ENCODE data around the gene HAS3. TPM values are rescaled to one million over a fixed set of nuclear protein-coding genes. Genes with fewer than 3 reads are reported as not detected.

The HAS3 gene
- total and polyA plus RNA-seq, 2 donors from 2014 or later = 0.34 to 2.1 TPM

- Histone ChIP-seq H3K9ac (ENCODE audit: low read length in 3 of 3) (no peak overlapping the region), H3K36me3 (ENCODE audit: control insufficient read depth in 2 of 3, insufficient read depth in 3 of 3, low read length in 3 of 3) (no peaks in the 10 kb centered on the region), H3K9me3 (ENCODE audit: control insufficient read depth in 2 of 3, insufficient read depth in 1 of 3, low read length in 3 of 3) (no peaks in the 10 kb centered on the region), H3K4me3 (ENCODE audit: low read length in 3 of 3) (no peak overlapping the region), H3K27me3 (ENCODE audit: control insufficient read depth, insufficient read depth, low read length) (no peaks in the 10 kb centered on the region), H3K4me1 (ENCODE audit: control insufficient read depth in 2 of 3, insufficient read depth in 2 of 3, low read depth in 1 of 3, low read length in 3 of 3) (peaks cover 0 to 7% (median 0%) of the 10 kb centered on the region in 3 donors), H3K27ac (ENCODE audit: low read depth in 2 of 2, low read length in 2 of 2) (no peak overlapping the region)
- FAIRE-seq = no peak
- TF ChIP-seq CTCF (IDR thresholded peaks at IDR 0.05; ENCODE audit: borderline replicate concordance, extremely low read depth, insufficient read depth) = no peak
- intact Hi-C loops (cut with DNase I) = no loop called here
- DNase-seq = peak in 3 of 5 donors; percentile 26 to 45 (median 37)
These were observed 28.2 kb upstream of the HAS3 start for GRCh38 chr16:69077251-69077650.

DNA sequence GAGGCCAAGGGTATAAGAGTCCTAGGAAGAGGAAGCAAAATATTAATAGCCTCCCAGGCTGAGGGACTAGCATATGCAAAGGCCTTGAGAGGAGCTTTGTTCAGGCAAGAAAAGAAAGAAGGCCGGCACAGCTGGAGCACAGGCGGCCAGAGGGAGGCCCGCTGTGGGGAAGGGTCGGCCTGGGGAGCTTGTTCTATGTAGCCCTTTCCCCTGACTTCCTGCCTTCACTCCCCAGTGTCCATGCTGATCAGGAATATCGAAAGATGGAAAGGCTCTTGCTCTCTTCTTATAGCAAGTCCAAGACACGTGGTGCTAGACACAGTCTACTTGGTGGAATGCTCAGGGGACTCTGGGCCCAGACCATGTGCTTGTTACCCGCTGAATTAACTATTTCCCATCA lies 27.4 kb upstream of the HAS3 start:
- H3K27ac ChIP-seq (ENCODE audit: low read depth in 2 of 2, low read length in 2 of 2) = no peak overlapping the region
- no peak overlapping the region for H3K4me3 ChIP-seq (ENCODE audit: low read length in 3 of 3)
- no peak for TF ChIP-seq CTCF (IDR thresholded peaks at IDR 0.05; ENCODE audit: borderline replicate concordance, extremely low read depth, insufficient read depth)
- H3K36me3 ChIP-seq (ENCODE audit: control insufficient read depth in 2 of 3, insufficient read depth in 3 of 3, low read length in 3 of 3) = no peaks in the 10 kb centered on the region
- H3K9ac ChIP-seq (ENCODE audit: low read length in 3 of 3) = no peak overlapping the region
- intact Hi-C loops (cut with DNase I) = no loop called here
- FAIRE-seq (no peak), DNase-seq (peak in 1 of 5 donors; percentile 12)
- H3K27me3 ChIP-seq (ENCODE audit: control insufficient read depth, insufficient read depth, low read length) = no peaks in the 10 kb centered on the region
- H3K9me3 ChIP-seq (ENCODE audit: control insufficient read depth in 2 of 3, insufficient read depth in 1 of 3, low read length in 3 of 3) = no peaks in the 10 kb centered on the region
- H3K4me1 ChIP-seq (ENCODE audit: control insufficient read depth in 2 of 3, insufficient read depth in 2 of 3, low read depth in 1 of 3, low read length in 3 of 3) = peaks cover 0 to 3% (median 0%) of the 10 kb centered on the region in 3 donors

- Histone ChIP-seq H3K9ac (ENCODE audit: low read length in 3 of 3) (no peak overlapping the region), H3K9me3 (ENCODE audit: control insufficient read depth in 2 of 3, insufficient read depth in 1 of 3, low read length in 3 of 3) (no peaks in the 10 kb centered on the region), H3K36me3 (ENCODE audit: control insufficient read depth in 2 of 3, insufficient read depth in 3 of 3, low read length in 3 of 3) (no peaks in the 10 kb centered on the region), H3K27ac (ENCODE audit: low read depth in 2 of 2, low read length in 2 of 2) (no peak overlapping the region), H3K4me1 (ENCODE audit: control insufficient read depth in 2 of 3, insufficient read depth in 2 of 3, low read depth in 1 of 3, low read length in 3 of 3) (peaks cover 0 to 3% (median 0%) of the 10 kb centered on the region in 3 donors), H3K27me3 (ENCODE audit: control insufficient read depth, insufficient read depth, low read length) (no peaks in the 10 kb centered on the region), H3K4me3 (ENCODE audit: low read length in 3 of 3) (no peak overlapping the region)
- intact Hi-C loops (cut with DNase I) = no loop called here
- TF ChIP-seq CTCF (IDR thresholded peaks at IDR 0.05; ENCODE audit: borderline replicate concordance, extremely low read depth, insufficient read depth) = no peak
- DNase-seq (no peak), FAIRE-seq (no peak)
These were observed 25.8 kb upstream of the HAS3 start for GRCh38 chr16:69079697-69080096.

DNA sequence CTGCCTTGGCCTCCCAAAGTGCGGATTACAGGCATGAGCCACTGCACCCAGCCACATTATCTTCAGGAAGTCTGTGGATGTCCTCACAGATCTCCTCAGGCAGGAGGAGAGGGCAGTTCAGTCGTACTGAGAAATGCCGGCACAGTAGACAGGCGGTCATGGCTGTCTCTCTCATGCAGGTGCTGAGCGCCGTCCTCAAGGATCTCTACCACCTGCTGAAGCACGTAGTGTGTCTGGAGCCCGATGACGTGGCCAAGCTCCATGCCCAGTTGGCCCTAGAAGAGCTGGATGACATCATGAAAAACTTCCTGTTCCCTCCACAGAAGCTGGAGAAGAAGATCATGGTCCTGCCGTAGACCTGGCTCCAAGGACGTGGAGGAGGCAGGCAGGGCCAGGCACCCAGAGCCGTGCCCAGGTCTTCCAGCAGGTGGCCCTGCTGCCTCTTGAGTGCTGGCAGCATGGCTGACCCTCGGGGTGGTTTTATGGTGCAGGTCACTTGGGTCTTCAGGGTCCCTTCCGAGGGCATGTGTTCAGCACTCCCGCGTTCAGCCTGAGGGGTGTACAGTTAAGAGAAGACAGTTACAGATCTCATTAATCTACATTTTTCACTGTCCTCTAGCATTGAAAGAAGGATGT lies 22.0 kb upstream of the HAS3 start:
- no peak for FAIRE-seq
- TF ChIP-seq CTCF (IDR thresholded peaks at IDR 0.05; ENCODE audit: borderline replicate concordance, extremely low read depth, insufficient read depth) = peak; percentile 34
- H3K4me3 ChIP-seq (ENCODE audit: low read length in 3 of 3) = no peak overlapping the region
- no peak overlapping the region for H3K9ac ChIP-seq (ENCODE audit: low read length in 3 of 3)
- H3K27ac ChIP-seq (ENCODE audit: low read depth in 2 of 2, low read length in 2 of 2) = no peak overlapping the region
- intact Hi-C loops (cut with DNase I) = no loop called here
- no peaks in the 10 kb centered on the region for H3K36me3 ChIP-seq (ENCODE audit: control insufficient read depth in 2 of 3, insufficient read depth in 3 of 3, low read length in 3 of 3)
- H3K9me3 ChIP-seq (ENCODE audit: control insufficient read depth in 2 of 3, insufficient read depth in 1 of 3, low read length in 3 of 3) = no peaks in the 10 kb centered on the region
- H3K4me1 ChIP-seq (ENCODE audit: control insufficient read depth in 2 of 3, insufficient read depth in 2 of 3, low read depth in 1 of 3, low read length in 3 of 3) = peaks cover 0 to 2% (median 0%) of the 10 kb centered on the region in 3 donors
- DNase-seq = no peak
- H3K27me3 ChIP-seq (ENCODE audit: control insufficient read depth, insufficient read depth, low read length) = no peaks in the 10 kb centered on the region
